ENCODE measurements around the gene NEK8.

DNA sequence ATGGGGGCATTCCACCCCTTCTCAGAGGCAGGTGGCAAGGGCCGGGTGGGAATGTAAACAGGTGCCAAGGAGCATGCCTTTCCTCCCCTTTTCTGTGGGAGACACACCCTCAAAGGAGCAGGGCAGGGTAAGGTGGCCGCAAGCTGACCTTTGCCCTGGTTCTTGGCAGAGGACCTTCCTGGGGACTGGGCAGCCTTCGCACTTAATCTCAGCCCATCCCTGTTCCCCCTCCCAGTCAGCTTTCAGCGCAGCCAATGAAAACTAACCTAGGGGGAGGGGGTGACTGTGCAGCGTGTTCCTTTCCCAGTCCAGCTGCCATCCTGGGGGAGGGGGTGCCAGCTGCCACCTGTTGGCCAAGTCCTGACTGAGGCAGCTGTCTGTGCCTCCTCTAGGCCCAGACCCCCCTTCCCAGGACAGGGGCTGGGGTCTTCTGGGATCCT is 18.0 kb downstream of the NEK8 start:
- TF ChIP-seq, protein P1, sequence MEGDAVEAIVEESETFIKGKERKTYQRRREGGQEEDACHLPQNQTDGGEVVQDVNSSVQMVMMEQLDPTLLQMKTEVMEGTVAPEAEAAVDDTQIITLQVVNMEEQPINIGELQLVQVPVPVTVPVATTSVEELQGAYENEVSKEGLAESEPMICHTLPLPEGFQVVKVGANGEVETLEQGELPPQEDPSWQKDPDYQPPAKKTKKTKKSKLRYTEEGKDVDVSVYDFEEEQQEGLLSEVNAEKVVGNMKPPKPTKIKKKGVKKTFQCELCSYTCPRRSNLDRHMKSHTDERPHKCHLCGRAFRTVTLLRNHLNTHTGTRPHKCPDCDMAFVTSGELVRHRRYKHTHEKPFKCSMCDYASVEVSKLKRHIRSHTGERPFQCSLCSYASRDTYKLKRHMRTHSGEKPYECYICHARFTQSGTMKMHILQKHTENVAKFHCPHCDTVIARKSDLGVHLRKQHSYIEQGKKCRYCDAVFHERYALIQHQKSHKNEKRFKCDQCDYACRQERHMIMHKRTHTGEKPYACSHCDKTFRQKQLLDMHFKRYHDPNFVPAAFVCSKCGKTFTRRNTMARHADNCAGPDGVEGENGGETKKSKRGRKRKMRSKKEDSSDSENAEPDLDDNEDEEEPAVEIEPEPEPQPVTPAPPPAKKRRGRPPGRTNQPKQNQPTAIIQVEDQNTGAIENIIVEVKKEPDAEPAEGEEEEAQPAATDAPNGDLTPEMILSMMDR (IDR thresholded peaks at IDR 0.05 in 8 of 11, conservative IDR thresholded peaks at IDR 0.05 in 3 of 11) = no peak
- no peak for TF ChIP-seq POLR2A (IDR thresholded peaks at IDR 0.05)
- TF ChIP-seq POLR2AphosphoS5 (IDR thresholded peaks at IDR 0.05) = no peak
